ENCODE results near the gene LRTM2.

The LRTM2 gene

DNA sequence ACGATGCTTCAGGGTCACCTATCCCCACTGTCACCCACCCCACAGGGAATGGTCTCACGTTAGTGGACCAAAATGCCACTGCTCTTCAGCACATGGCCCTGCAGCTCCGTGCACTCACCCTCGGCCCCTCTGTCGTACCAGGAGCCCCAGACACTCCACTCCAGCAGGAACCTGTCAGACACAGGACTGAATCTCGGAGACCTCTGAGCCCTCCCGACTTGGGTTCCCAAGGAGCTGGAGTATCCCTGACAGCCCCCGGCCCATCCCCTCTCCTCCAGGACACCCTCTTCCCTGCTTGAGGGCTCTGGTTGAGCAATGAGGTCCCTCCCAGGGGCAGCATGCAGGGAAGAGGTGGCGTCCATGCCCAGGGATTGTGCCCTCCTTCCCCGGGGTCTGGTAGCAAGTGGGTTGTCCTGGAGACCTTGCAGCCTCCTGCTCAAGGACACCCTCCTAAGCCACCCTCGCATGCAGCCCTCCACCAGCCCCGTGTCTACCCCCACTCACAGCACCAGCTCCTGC lies 20.4 kb upstream of the LRTM2 start:
- H3K27ac ChIP-seq (ENCODE audit: low read length), result no peak overlapping the region
- no peak overlapping the region for H3K9ac ChIP-seq (ENCODE audit: low read length)

DNA sequence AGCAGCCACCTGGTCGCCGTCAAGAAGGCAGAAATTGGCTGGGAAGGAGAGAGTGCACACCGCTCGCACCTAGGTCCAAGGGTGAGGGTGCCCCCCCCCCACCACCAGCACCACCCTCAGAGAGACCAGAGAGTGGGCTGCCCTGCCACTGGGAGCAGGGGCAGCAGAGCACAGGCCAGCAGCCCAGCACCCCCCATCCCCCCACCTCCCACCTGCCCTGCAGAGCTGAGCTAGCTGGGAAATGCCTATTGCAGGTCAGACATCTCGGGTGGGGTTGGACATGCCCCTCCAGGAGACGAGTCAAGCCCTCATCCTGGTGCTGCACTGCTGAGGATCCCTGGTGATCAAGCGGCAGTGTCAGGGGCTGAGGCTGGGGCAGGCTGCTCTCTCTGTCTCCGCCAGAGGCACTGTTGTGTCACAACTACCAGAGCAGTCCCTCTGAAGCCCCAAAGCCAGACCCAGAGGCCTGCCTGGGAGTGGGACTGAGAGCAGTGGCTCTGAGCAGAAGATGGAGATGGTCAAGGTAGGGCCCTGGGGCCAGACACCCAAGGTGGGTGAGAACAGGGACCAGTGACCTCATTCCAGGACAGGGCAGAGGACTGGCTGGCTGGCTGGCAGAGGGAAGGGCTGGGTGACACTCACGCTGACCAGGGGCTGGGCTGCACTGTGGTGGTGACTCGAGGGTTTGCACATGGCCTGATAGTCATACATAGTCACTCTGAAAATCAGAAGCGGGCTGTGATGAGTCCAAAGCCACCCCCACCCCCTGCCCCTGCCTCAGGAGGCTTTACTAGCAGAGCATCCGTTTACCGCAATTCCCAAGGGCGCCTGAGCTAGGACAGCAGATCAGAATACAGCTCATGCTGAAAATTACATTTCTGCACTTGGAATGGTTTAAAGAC lies 19.7 kb upstream of the LRTM2 start:
- no peak overlapping the region for H3K27ac ChIP-seq (ENCODE audit: low read length)
- no peaks in the 10 kb centered on the region for H3K9me3 ChIP-seq (ENCODE audit: control insufficient read depth, low read depth, low read length)
- H3K4me3 ChIP-seq (ENCODE audit: low read length), result no peak overlapping the region
- H3K9ac ChIP-seq (ENCODE audit: low read length), result no peak overlapping the region
- no peaks in the 10 kb centered on the region for H3K36me3 ChIP-seq (ENCODE audit: control insufficient read depth, low read depth, low read length)
- no peaks in the 10 kb centered on the region for H3K27me3 ChIP-seq (ENCODE audit: control insufficient read depth, insufficient read depth, low read length)
- peaks cover 2% of the 10 kb centered on the region for H3K4me1 ChIP-seq (ENCODE audit: control insufficient read depth, low read depth, low read length)

More for the DNA sequence above, 20.4 kb upstream of the LRTM2 start:
- Histone ChIP-seq H3K4me3 (ENCODE audit: low read length) (no peak overlapping the region), H3K27me3 (ENCODE audit: control insufficient read depth, insufficient read depth, low read length) (no peaks in the 10 kb centered on the region), H3K4me1 (ENCODE audit: control insufficient read depth, low read depth, low read length) (peaks cover 3% of the 10 kb centered on the region), H3K9me3 (ENCODE audit: control insufficient read depth, low read depth, low read length) (no peaks in the 10 kb centered on the region), H3K36me3 (ENCODE audit: control insufficient read depth, low read depth, low read length) (no peaks in the 10 kb centered on the region)

DNA sequence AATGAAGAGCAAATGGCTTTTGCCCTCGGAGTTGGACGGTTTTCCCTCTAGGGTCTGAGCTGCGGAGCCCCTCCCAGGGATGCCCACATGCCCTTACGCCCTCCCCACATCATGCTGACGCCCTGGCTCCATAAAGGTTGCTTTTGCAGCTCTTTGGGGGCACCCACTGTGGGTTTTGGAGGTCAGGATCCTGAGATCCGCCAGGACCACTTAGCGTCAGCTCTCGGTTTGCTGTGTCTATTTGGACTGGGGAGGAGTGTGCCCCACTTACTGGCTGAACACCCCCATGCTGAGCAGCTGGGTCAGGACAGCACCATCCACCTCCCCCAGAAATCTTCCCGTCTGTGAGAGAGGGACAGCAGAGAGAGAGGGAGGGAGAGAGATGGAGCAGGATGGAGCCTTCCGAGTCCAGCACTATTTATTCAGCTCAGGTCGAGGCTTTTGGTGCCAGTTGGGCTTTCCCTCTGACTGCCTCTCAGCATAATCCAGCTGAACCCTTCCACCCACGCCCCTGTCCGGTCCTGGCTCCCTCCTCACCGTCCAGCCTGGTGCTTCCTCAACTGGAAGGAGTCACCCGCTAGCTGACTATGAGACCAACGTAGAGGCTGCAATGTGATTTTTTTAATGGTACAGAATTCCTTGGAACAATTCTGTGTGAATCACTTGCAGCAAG lies 18.9 kb upstream of the LRTM2 start:
- no peak overlapping the region for H3K27ac ChIP-seq (ENCODE audit: low read length)
- H3K4me3 ChIP-seq (ENCODE audit: low read length), result no peak overlapping the region
- no peaks in the 10 kb centered on the region for H3K4me1 ChIP-seq (ENCODE audit: control insufficient read depth, low read depth, low read length)
- no peak overlapping the region for H3K9ac ChIP-seq (ENCODE audit: low read length)
- H3K36me3 ChIP-seq (ENCODE audit: control insufficient read depth, low read depth, low read length), result no peaks in the 10 kb centered on the region
- H3K9me3 ChIP-seq (ENCODE audit: control insufficient read depth, low read depth, low read length), result no peaks in the 10 kb centered on the region
- no peaks in the 10 kb centered on the region for H3K27me3 ChIP-seq (ENCODE audit: control insufficient read depth, insufficient read depth, low read length)

DNA sequence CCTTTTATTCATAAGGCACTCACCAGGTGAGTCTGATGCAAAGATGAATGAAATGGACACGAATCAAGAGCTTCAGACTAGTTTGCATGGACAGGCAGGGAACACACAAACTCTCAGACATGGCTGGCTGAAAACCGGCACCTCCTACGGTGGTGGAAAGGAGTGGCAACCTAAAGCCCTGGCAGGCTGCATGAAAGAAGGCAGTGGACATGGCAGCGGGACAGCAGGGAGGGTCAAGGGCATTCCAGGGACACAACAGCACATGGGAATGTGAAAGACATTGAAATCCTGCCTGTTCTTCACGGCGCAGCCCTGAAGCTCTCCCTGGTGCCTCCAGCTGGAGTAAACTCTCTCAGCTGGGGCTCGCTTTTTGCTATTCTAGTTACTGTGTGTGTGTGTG lies 16.6 kb upstream of the LRTM2 start:
- Histone ChIP-seq H3K9ac (ENCODE audit: low read length) (no peak overlapping the region), H3K4me1 (ENCODE audit: control insufficient read depth, low read depth, low read length) (no peaks in the 10 kb centered on the region), H3K4me3 (ENCODE audit: low read length) (no peak overlapping the region), H3K27ac (ENCODE audit: low read length) (no peak overlapping the region), H3K36me3 (ENCODE audit: control insufficient read depth, low read depth, low read length) (no peaks in the 10 kb centered on the region), H3K27me3 (ENCODE audit: control insufficient read depth, insufficient read depth, low read length) (no peaks in the 10 kb centered on the region), H3K9me3 (ENCODE audit: control insufficient read depth, low read depth, low read length) (no peaks in the 10 kb centered on the region)

DNA sequence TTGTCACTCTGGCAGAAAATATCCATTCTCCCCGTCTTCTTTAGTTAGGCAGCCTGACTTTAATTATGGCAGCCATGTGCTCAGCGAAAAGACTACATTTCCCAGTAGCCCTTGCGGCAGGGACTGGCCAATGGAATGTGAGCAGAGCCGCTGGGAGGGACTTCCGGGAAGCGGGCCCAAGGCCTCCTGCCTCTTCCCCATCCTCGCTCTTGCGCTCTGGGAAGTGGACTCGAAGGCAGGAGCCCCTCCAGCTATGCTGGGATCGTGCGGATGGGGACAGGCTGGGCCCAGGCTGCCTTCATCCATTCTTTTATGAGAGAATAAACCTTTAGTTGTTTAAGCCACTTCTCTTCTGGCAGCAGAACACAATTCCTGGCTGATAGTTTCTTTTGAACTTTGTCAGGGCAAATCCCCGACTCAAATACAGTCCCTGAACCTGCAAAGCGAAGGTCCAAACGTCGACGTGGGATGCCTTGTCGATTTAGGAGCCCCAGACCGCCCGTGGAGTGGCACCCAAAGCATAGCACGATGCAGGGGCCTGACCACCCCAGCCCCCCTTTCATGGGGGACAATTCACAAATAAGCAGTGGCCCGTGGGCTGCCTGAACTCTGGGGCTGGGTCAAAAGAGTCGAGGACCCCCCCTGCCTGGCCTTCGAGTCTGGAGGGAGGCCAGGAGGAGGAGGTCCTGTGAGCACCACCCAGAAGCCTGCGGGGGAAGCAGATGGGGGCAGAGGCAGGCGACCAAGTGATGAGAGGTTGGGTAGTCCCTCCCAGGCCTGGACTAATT lies 15.6 kb upstream of the LRTM2 start:
- no peak overlapping the region for H3K4me3 ChIP-seq (ENCODE audit: low read length)
- H3K9ac ChIP-seq (ENCODE audit: low read length), result no peak overlapping the region
- no peaks in the 10 kb centered on the region for H3K27me3 ChIP-seq (ENCODE audit: control insufficient read depth, insufficient read depth, low read length)
- H3K4me1 ChIP-seq (ENCODE audit: control insufficient read depth, low read depth, low read length), result no peaks in the 10 kb centered on the region
- H3K27ac ChIP-seq (ENCODE audit: low read length), result no peak overlapping the region
- no peaks in the 10 kb centered on the region for H3K9me3 ChIP-seq (ENCODE audit: control insufficient read depth, low read depth, low read length)
- no peaks in the 10 kb centered on the region for H3K36me3 ChIP-seq (ENCODE audit: control insufficient read depth, low read depth, low read length)

DNA sequence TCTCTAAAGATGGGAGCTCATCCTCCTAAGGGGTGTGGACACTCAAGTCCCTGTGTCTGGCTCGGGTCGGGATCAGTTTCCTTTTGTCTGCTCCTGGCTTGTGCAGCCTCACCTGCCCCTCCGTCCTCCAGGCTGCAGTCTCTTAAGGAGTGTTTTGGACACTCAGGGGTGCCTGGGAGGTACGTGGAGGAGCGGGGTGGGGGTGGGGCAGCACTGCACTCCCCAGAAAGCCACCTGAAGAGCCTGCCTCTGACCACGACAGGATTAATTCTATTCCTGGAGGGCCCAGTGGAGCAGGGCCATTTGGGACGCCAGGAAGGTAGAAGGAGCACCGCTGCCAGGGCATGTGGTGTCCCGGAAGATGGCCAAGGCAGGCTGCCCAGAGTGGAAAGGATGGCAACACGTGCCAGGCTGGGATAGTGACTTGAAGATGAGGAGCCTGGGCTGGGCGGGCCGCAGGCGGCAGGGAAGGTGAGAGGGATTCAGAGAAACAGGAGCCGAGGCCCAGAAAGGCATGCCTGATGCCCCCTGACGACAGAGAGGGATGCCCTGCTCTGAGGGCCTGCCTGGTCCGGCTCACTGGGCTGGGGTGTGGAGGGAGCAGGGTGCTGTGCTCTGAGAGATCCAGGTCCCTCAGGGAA lies 14.8 kb upstream of the LRTM2 start:
- no peaks in the 10 kb centered on the region for H3K27me3 ChIP-seq (ENCODE audit: control insufficient read depth, insufficient read depth, low read length)
- no peak overlapping the region for H3K4me3 ChIP-seq (ENCODE audit: low read length)
- H3K4me1 ChIP-seq (ENCODE audit: control insufficient read depth, low read depth, low read length), result no peaks in the 10 kb centered on the region
- no peaks in the 10 kb centered on the region for H3K9me3 ChIP-seq (ENCODE audit: control insufficient read depth, low read depth, low read length)
- H3K9ac ChIP-seq (ENCODE audit: low read length), result no peak overlapping the region
- no peak overlapping the region for H3K27ac ChIP-seq (ENCODE audit: low read length)
- no peaks in the 10 kb centered on the region for H3K36me3 ChIP-seq (ENCODE audit: control insufficient read depth, low read depth, low read length)

DNA sequence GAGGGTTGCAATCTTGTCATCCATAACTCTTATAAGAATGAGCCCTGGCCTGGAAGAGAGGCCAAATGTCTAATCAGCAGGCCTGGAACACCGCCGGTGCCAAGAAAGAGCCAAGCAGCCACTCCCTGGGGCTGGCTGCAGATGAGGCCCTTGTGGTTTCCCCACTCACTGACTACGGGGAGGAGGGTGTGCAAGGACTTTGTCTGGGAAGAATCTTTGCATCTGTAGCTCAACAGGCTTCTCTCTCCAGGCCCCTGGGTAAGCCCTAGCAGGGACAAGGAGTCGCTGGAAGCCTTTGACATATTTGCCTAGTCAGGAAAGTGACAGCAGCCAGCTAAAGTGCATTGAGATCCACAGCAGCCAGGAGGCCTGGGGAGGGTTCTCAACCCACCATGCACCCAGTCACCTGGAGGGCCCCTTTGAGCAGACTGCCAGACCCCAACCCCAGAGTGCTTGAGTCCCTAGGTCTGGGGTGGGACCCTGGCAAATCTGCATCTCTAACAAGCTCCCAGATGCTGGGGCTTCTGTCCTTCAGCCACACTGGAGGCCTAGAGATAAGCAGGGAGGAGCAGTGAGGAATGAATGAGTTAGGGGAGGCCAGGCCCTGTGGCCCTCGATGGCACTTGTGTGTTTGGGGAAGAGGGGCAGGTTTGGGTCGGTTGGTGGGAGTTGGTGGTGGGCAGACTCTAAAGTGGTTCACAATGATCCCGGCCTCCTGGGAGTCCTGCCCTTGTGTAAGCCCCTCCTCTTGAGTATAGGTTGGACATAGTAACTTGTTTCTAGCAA lies 13.9 kb upstream of the LRTM2 start:
- H3K27ac ChIP-seq (ENCODE audit: low read length), result no peak overlapping the region
- no peaks in the 10 kb centered on the region for H3K36me3 ChIP-seq (ENCODE audit: control insufficient read depth, low read depth, low read length)
- H3K9me3 ChIP-seq (ENCODE audit: control insufficient read depth, low read depth, low read length), result no peaks in the 10 kb centered on the region
- H3K27me3 ChIP-seq (ENCODE audit: control insufficient read depth, insufficient read depth, low read length), result no peaks in the 10 kb centered on the region
- no peaks in the 10 kb centered on the region for H3K4me1 ChIP-seq (ENCODE audit: control insufficient read depth, low read depth, low read length)
- H3K4me3 ChIP-seq (ENCODE audit: low read length), result no peak overlapping the region
- no peak overlapping the region for H3K9ac ChIP-seq (ENCODE audit: low read length)

DNA sequence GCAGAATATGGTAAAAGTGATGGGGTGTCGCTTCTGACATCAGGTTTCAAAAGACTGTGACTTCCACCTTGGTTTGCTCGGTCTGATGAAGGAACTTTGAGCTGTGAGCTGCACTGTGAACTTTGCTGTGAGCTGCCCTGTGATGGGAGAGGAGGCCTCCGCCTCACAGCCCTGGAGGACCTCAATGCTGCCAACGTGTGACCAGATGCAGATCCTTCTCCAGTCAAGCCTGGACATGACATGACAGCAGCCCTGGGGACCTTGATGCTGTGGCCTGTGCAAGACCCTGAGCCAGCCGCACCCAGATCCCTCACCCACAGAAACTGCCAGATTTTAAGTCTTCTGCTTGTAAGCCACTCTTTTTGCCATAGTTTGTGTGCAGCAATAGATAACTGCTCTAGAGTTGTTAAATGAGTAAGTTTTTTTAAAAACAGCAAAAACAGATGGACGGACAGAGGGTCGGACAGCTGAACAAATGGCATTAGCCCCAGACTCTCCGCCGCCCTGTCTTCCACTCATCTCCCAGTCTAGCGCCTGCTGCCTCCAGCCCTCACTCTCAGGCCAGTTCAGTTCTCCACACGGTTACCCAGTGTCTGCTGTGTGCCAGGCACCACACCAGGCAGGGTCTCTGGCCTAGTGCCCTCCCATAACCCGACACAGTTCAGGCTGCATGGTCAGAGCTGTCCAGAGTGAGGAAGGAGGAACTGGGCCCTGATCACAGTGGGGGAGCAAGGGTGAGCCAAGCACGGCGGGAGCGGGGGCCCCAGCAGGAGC lies 13.1 kb upstream of the LRTM2 start:
- no peak overlapping the region for H3K9ac ChIP-seq (ENCODE audit: low read length)
- H3K9me3 ChIP-seq (ENCODE audit: control insufficient read depth, low read depth, low read length), result no peaks in the 10 kb centered on the region
- H3K4me3 ChIP-seq (ENCODE audit: low read length), result no peak overlapping the region
- no peak overlapping the region for H3K27ac ChIP-seq (ENCODE audit: low read length)
- H3K36me3 ChIP-seq (ENCODE audit: control insufficient read depth, low read depth, low read length), result no peaks in the 10 kb centered on the region
- no peaks in the 10 kb centered on the region for H3K4me1 ChIP-seq (ENCODE audit: control insufficient read depth, low read depth, low read length)
- H3K27me3 ChIP-seq (ENCODE audit: control insufficient read depth, insufficient read depth, low read length), result no peaks in the 10 kb centered on the region

DNA sequence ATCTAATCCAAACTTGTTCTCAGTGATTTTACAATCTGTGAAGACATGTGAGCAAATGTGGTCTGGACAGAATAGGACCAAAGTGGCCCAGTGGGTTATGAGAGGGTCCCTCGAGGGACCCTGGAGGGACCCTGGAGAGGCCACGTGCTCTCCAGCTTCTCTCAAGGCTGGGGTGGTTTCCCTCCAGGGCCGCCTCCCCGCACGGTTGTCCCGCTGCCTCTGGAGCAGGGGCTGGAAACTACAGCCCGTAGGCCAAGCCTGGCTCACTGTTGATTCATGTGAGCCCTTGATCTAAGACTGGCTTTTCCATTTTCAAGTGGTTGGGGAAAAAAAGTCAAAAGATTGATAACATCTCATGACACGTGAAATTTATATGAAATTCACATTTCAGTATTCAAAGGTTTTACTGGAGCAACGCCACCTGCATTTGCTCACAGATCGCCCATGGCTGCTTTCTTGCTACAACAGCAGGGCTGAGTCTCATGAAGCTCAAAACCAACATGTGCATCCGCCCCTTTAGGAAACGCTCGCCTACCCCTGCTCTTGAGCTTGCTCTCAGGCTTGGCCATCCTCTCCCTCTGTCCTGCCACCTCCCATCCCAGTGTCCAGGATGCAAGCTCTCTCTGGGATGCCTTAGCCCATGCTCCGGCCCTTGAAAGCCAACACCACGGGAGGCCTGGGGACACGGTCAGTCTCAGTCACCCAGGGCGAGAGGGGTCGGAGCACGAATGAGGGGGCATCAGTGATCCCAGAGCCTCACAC lies 12.1 kb upstream of the LRTM2 start:
- Histone ChIP-seq H3K27me3 (ENCODE audit: control insufficient read depth, insufficient read depth, low read length) (no peaks in the 10 kb centered on the region), H3K4me1 (ENCODE audit: control insufficient read depth, low read depth, low read length) (no peaks in the 10 kb centered on the region), H3K4me3 (ENCODE audit: low read length) (no peak overlapping the region), H3K27ac (ENCODE audit: low read length) (no peak overlapping the region), H3K9me3 (ENCODE audit: control insufficient read depth, low read depth, low read length) (no peaks in the 10 kb centered on the region), H3K36me3 (ENCODE audit: control insufficient read depth, low read depth, low read length) (no peaks in the 10 kb centered on the region), H3K9ac (ENCODE audit: low read length) (no peak overlapping the region)
